ENCODE data around the gene JOSD2. TPM values are rescaled to one million over a fixed set of nuclear protein-coding genes. Genes with fewer than 3 reads are reported as not detected.
A peak's percentile ranks its signal among the peaks of the same experiment; 100 is the strongest.

Gene JOSD2
- total and polyA plus RNA-seq, 9 of the 15 experiments (the other 6 are each of a cell fraction or from before 2014, with no cell fraction given) = 0.06 to 14.4 (median 3.1) TPM

DNA sequence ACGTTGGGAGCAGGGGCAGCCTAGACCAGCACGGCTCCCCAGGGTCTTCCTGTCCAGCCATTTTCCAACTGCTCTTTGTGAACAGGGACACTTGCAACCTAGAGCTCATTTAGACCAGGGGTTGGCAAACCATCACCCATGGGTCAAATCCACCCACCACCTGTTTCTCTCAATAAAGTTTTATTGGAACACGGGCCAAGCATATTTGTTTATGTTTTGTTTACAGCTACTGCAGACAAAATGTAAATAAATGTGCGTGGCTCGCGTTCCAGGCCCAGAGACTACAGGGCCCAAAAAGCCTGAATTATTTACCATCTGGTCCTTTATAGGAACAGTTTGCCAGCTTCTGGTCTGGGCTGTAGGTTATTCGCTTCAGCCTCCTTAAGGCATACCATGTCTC lies 48.0 kb downstream of the JOSD2 start (continued):
- peak; percentile 95 for TF ChIP-seq ZBTB40 (IDR thresholded peaks at IDR 0.05)
- peak; percentile 88 for TF ChIP-seq ZBTB40 (CRISPR knock-in tag; IDR thresholded peaks at IDR 0.05)
